Activated gamma-delta T cell (primary cell): ENCODE results near the gene SARDH.

Experiments
- DNase-seq: peaks from one replicate; lab custom pipeline; 2025; lab: John Stamatoyannopoulos, UW
- total RNA-seq, 2 donors: gene quantifications; one replicate each; lab custom pipeline; 2026; lab: John Stamatoyannopoulos, UW

The SARDH gene
- total RNA-seq, result 3.6 to 4.3 reads per million in 2 donors

- no peak for DNase-seq
These were observed at the start of gene SARDH for GRCh38 chr9:133737774-133738639. TSS of gene SARDH (minus strand) at chr9:133738352. CDS start at chr9:133734173, 4,179 bp downstream.

GRCh38 chr9:133787754-133788025, 49.5 kb upstream of the SARDH start:
- no peak for DNase-seq

GRCh38 chr9:133786907-133787753, 49.0 kb upstream of the SARDH start:
- no peak for DNase-seq

- DNase-seq, result no peak
These were observed 48.2 kb upstream of the SARDH start for GRCh38 chr9:133786371-133786753.

- no peak for DNase-seq
These were observed 47.7 kb upstream of the SARDH start for GRCh38 chr9:133785753-133786370.

- no peak for DNase-seq
These were observed 46.8 kb upstream of the SARDH start for GRCh38 chr9:133784731-133785561.

GRCh38 chr9:133783331-133783731, 45.2 kb upstream of the SARDH start:
- DNase-seq, result no peak

GRCh38 chr9:133782157-133783130, 44.3 kb upstream of the SARDH start:
- DNase-seq, result no peak

GRCh38 chr9:133781828-133782135, 43.6 kb upstream of the SARDH start:
- DNase-seq, result no peak

- no peak for DNase-seq
These were observed 43.0 kb upstream of the SARDH start for GRCh38 chr9:133780962-133781827.

- DNase-seq, result no peak
These were observed 42.3 kb upstream of the SARDH start for GRCh38 chr9:133780404-133780945.

GRCh38 chr9:133779516-133780403, 41.6 kb upstream of the SARDH start:
- DNase-seq, result no peak

GRCh38 chr9:133779081-133779480, 40.9 kb upstream of the SARDH start:
- DNase-seq, result no peak

- no peak for DNase-seq
These were observed 40.3 kb upstream of the SARDH start for GRCh38 chr9:133778336-133779013.

GRCh38 chr9:133777871-133778270, 39.7 kb upstream of the SARDH start:
- no peak for DNase-seq

GRCh38 chr9:133777068-133777791, 39.1 kb upstream of the SARDH start:
- DNase-seq, result no peak
